GM06990 (cell line): ENCODE data around the gene C9orf78.

Experiments
- DNase-seq: peaks from one replicate; pipeline ENCODE4 v3.0.0-alpha.2; 2011; ENCODE audit not compliant: insufficient read length; ENCODE audit errors: extremely low read depth
- H3K27me3 ChIP-seq: replicated peaks from 2 replicates; pipeline ENCODE4 v1.6.0; 2011; ENCODE audit warnings: low read length; ENCODE audit not compliant: control insufficient read depth, insufficient read depth
- H3K36me3 ChIP-seq: 2 replicates; pipeline ENCODE4 v1.5.1; 2011; ENCODE audit warnings: low read length; ENCODE audit not compliant: control insufficient read depth, insufficient read depth
- H3K4me3 ChIP-seq: replicated peaks from 2 replicates; pipeline ENCODE4 v1.5.1; 2011; ENCODE audit warnings: low read depth, mild to moderate bottlenecking, control low read depth, low read length
- CTCF ChIP-seq: IDR thresholded peaks from 2 replicates; pipeline ENCODE4 v1.5.1; 2011; ENCODE audit warnings: low read length, control low read depth, mild to moderate bottlenecking, inconsistent platforms; ENCODE audit not compliant: insufficient read depth, poor library complexity, severe bottlenecking

Gene C9orf78

DNA sequence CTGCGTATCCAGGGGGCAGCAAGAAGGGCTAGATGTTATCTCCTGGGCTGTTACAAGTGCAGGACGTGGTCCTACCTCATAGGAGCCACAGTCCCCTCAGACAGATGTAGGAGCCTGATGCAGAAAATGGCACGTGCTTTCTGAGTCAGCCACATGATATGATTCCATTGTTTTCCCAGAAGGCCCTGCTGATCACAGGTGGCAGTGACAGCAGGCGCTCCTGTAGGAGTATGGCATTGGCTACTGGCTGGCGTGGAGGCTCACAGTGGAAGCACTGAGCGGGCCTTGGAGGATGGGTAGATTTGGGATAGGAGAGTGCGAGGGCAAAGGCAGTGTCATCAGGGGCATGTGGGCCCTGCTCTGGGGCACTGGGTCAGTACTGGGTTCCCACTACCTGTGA, 22.1 kb upstream of the C9orf78 start:
- TF ChIP-seq CTCF: no peak
- Histone ChIP-seq H3K27me3 (no peaks in the 10 kb centered on the region), H3K36me3 (peaks cover 12% of the 10 kb centered on the region), H3K4me3 (no peak overlapping the region)
- DNase-seq: no peak

DNA sequence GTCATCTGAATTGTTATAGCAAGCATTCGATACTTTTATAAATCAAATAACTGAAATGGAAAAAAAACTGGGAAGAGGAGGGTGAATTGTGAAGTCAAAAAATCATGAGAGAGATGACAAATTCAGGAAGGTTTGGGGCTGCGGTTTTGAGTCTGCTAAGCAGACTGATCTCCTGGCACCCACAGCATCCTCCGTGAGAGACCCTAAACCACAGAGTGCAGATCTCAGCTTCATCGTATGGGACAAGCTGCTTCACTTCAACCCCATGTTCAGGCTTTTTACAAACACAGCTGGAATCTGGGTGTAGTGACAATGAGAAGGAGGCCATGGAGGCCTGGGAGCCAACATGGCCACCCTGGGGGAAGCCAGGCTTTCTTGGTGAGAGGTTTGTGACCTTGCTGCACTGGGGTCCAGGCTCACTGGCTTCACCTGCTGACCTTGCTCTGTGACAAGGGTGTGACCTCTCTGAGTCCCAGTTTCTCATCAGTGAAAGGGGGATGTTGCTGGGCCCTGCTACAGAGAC, 19.6 kb upstream of the C9orf78 start:
- H3K4me3 ChIP-seq: no peak overlapping the region
- H3K27me3 ChIP-seq: no peaks in the 10 kb centered on the region
- peaks cover 13% of the 10 kb centered on the region for H3K36me3 ChIP-seq
- TF ChIP-seq CTCF: no peak
- no peak for DNase-seq

DNA sequence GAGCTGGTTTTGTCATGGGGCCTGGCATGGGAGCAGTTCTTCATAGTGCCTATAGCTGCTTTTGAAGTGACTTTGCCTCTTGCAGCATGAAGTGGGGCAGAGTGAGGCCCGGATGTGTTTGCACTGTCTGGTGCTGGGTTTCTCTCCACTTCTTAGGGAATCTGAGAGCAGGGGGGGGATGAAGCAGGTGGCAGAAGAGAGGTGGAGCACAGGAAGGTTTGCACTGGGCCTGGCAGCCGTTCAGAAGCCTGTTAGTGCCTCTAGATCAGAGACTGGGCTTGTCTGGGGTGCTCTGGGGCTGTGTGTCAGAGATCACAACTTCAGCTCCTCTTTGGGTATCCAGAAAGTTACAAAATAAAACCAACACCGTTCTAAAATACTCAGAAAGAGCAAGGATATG, 18.5 kb upstream of the C9orf78 start:
- Histone ChIP-seq H3K36me3 (peaks cover 13% of the 10 kb centered on the region), H3K27me3 (no peaks in the 10 kb centered on the region), H3K4me3 (no peak overlapping the region)
- no peak for DNase-seq
- TF ChIP-seq CTCF: no peak

GRCh38 chr9:129852579-129852978, 17.5 kb upstream of the C9orf78 start:
- Histone ChIP-seq H3K27me3 (no peaks in the 10 kb centered on the region), H3K36me3 (peaks cover 8% of the 10 kb centered on the region), H3K4me3 (no peak overlapping the region)
- no peak for DNase-seq
- TF ChIP-seq CTCF: no peak

DNA sequence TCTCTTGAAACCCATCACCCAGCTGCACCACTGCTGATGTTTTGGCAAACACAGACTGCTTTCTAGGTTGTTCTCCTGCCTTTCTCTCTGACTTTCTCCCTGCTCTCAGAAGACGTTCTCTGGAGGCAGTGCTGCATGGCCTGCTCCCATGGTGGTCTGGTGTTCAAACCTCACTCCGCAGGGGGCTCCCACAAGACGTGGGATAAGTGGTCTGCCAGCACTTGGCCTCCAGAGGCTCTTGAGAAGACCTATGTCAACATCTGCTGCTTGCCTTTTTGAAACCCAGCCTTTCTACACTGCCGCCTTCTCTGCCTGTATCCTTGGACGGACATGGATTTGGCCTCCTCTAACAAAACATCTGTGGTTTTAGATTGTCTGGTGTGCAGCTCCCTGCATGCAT, 16.7 kb upstream of the C9orf78 start:
- Histone ChIP-seq H3K36me3 (peaks cover 8% of the 10 kb centered on the region), H3K4me3 (no peak overlapping the region), H3K27me3 (no peaks in the 10 kb centered on the region)
- no peak for DNase-seq
- TF ChIP-seq CTCF: no peak

GRCh38 chr9:129850821-129851550, 15.9 kb upstream of the C9orf78 start:
- H3K4me3 ChIP-seq: no peak overlapping the region
- no peak for TF ChIP-seq CTCF
- H3K36me3 ChIP-seq: peaks cover 8% of the 10 kb centered on the region
- no peak for DNase-seq
- no peaks in the 10 kb centered on the region for H3K27me3 ChIP-seq
